K562 (cell line): ENCODE measurements around the gene SAPCD1. TPM values are rescaled to one million over a fixed set of nuclear protein-coding genes. Genes with fewer than 3 reads are reported as not detected.

Experiments
- CREM ChIP-seq: IDR thresholded peaks from 2 replicates; pipeline ENCODE4 v1.6.1; 2014; ENCODE audit warnings: antibody characterized with exemption, low read depth
- ELF4 ChIP-seq: fragments of 450-650 bp; formaldehyde crosslinking; IDR thresholded peaks from 2 replicates; pipeline ENCODE4 v1.4.0; 2022; ENCODE audit warnings: missing genetic modification characterization
- ETV6 ChIP-seq, 3 experiments: fragments of 150-350 bp in 1 of 3; sonication (generic) in 1 of 3; formaldehyde crosslinking in 1 of 3; IDR thresholded peaks; 2 replicates each; pipeline versions ENCODE4 v1.6.1 to v1.8.0; 2014 to 2022; ENCODE audit warnings: borderline replicate concordance in 2 of 3, low read depth in 2 of 3, antibody characterized with exemption in 1 of 3, low read length in 1 of 3, mild to moderate bottlenecking in 1 of 3, missing genetic modification reagents in 1 of 3
- HDAC3 ChIP-seq: fragments of 450-650 bp; IDR thresholded peaks from 2 replicates; pipeline ENCODE4 v1.6.1; 2018; ENCODE audit warnings: borderline replicate concordance, mild to moderate bottlenecking, moderate library complexity; ENCODE audit not compliant: partially characterized antibody
- KDM4B ChIP-seq, 2 experiments: fragments of 450-650 bp in 1 of 2; sonication (generic) in 1 of 2; IDR thresholded peaks; 2 replicates each; pipeline ENCODE4 v1.6.1; 2016 to 2017; ENCODE audit warnings: borderline replicate concordance in 2 of 2, antibody characterized with exemption in 1 of 2, low read depth in 1 of 2, mild to moderate bottlenecking in 1 of 2
- LARP7 ChIP-seq: fragments of 450-650 bp; IDR thresholded peaks from 2 replicates; pipeline ENCODE4 v1.6.1; 2016
- MAFG ChIP-seq: fragments of 450-650 bp; conservative IDR thresholded peaks from 2 replicates; pipeline ENCODE4 v1.6.1; 2016; ENCODE audit warnings: missing genetic modification characterization, missing compliant biosample characterization
- MECOM ChIP-seq: fragments of 250-450 bp; sonication (Bioruptor Pico); IDR thresholded peaks from 2 replicates; pipeline ENCODE4 v1.8.0; 2022; ENCODE audit warnings: inconsistent platforms
- RFX5 ChIP-seq: IDR thresholded peaks from 2 replicates; pipeline ENCODE4 v1.6.1; 2011; ENCODE audit warnings: low read depth, mild to moderate bottlenecking, improper control_type of control experiment, low read length
- SMARCB1 ChIP-seq: IDR thresholded peaks from 2 replicates; pipeline ENCODE4 v1.6.1; 2011; ENCODE audit warnings: improper control_type of control experiment, low read depth; ENCODE audit not compliant: insufficient read length
- TFAM ChIP-seq: fragments of 250-450 bp; sonication (Bioruptor Pico); conservative IDR thresholded peaks from 2 replicates; pipeline ENCODE4 v1.5.0; 2021; ENCODE audit warnings: mild to moderate bottlenecking, moderate library complexity
- ZNF175 ChIP-seq: fragments of 200-800 bp; sonication (Bioruptor generic); IDR thresholded peaks from 2 replicates; pipeline ENCODE4 v1.6.1; 2016; ENCODE audit warnings: low read depth, mild to moderate bottlenecking, missing genetic modification characterization, missing compliant biosample characterization
- ZNF197 ChIP-seq: fragments of 200-800 bp; sonication (Bioruptor generic); IDR thresholded peaks from 2 replicates; pipeline ENCODE4 v1.6.1; 2016; ENCODE audit warnings: low read depth, missing genetic modification characterization, missing compliant biosample characterization
- ZNF436 ChIP-seq: fragments of 250-450, 450-650 bp; sonication (Bioruptor Pico); formaldehyde crosslinking; IDR thresholded peaks from 2 replicates; pipeline ENCODE4 v1.7.0; 2020; ENCODE audit warnings: mild to moderate bottlenecking
- ZNF780A ChIP-seq: fragments of 250-450 bp; sonication (Bioruptor Pico); IDR thresholded peaks from 2 replicates; pipeline ENCODE4 v1.5.0; 2021; ENCODE audit warnings: mild to moderate bottlenecking
- polyA plus RNA-seq, 8 experiments: library from polyadenylated mRNA; depleted of rRNA in 4 of 8; stranded (reverse) in 5 of 8; unstranded in 3 of 8; fragments of >200 nt; fragmentation: Nextera tagmentation in 2 of 8; fragmentation: Illumina TruSeq in 1 of 8; extraction: Ambion mirVana in 2 of 8; extraction: Trizol in 1 of 8; gene quantifications; 2 replicates each; pipeline versions ENCODE4 v1.2.1 to v1.2.3, GENCODE V29; 2011 to 2014; ENCODE audit warnings: inconsistent platforms in 1 of 8, missing spikeins in 1 of 8
- total RNA-seq, 7 experiments: library from RNA; depleted of rRNA in 6 of 7; stranded (reverse); fragments of >200 nt in 6 of 7; fragmentation: Illumina TruSeq in 2 of 7; extraction: Trizol in 2 of 7; gene quantifications; 2 replicates each; pipeline versions ENCODE4 v1.2.1 to v1.2.3, GENCODE V29; 2011 to 2021; ENCODE audit warnings: low replicate concordance in 1 of 7
- TF ChIP-seq, protein P1 (sequence below): fragments of 450-650 bp; formaldehyde crosslinking; IDR thresholded peaks from 2 replicates; pipeline ENCODE4 v1.4.0; 2022; ENCODE audit warnings: mild to moderate bottlenecking, moderate library complexity
- TF ChIP-seq, protein P2 (sequence below): sonication (generic); formaldehyde crosslinking; IDR thresholded peaks from 2 replicates; pipeline ENCODE4 v1.8.1; 2022; ENCODE audit warnings: missing genetic modification reagents
- TF ChIP-seq, protein P3 (sequence below): fragments of 450-650 bp; formaldehyde crosslinking; IDR thresholded peaks from 2 replicates; pipeline ENCODE4 v1.4.0; 2022; ENCODE audit warnings: missing genetic modification characterization
- TF ChIP-seq, protein P4 (sequence below): sonication (generic); formaldehyde crosslinking; IDR thresholded peaks from 2 replicates; pipeline ENCODE4 v1.9.0; 2022; ENCODE audit warnings: mild to moderate bottlenecking, missing genetic modification reagents
- TF ChIP-seq, protein P5 (sequence below): fragments of 450-650 bp; formaldehyde crosslinking; IDR thresholded peaks from 2 replicates; pipeline ENCODE4 v1.4.0; 2020; ENCODE audit warnings: mild to moderate bottlenecking, moderate library complexity

Gene SAPCD1
- total and polyA plus RNA-seq, 9 of the 15 experiments (the other 6 are each of a cell fraction or from before 2014, with no cell fraction given) = 2.6 to 30.2 (median 7.4) TPM

DNA sequence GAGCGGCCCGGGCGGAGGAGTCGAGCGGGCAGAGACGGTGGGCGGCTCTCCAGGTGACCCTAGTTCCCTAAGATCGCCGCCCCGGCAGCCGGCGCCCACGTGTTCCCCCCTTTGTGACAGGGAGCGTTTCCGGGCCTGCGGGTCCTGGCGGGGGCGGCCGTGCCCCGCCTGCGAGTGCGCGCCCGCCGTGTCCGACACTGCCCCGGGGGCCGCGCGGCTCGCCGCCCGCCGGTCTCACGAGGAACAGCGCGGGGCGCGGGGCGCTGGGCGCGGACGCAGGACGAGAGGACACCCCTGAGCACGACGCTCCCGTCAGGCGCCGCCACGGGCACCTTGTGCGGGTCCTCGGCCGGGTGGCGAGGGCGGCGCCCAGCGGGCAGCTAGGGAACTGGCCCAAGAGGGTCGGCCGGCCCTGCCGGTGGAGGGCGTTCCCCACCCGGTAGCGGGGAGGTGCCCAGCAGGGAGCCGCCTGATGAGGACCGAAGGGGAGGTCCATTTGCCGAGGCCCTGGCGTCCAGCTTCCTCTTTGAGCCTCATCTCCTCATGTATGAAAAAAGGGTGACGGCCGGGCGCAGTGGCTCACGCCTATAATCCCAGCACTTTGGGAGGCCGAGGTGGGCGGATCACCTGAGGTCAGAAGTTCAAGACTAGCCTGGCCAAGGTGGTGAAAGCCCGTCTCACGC lies 33.3 kb downstream of the SAPCD1 start, which contains the start of gene VARS1 (continued):
- TF ChIP-seq, protein P1, sequence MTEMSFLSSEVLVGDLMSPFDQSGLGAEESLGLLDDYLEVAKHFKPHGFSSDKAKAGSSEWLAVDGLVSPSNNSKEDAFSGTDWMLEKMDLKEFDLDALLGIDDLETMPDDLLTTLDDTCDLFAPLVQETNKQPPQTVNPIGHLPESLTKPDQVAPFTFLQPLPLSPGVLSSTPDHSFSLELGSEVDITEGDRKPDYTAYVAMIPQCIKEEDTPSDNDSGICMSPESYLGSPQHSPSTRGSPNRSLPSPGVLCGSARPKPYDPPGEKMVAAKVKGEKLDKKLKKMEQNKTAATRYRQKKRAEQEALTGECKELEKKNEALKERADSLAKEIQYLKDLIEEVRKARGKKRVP (CRISPR knock-in tag) = no peak; the same call in 1 of the 2 replicates
- TF ChIP-seq KDM4B (IDR thresholded peaks at IDR 0.05; ENCODE audit: borderline replicate concordance in 2 of 2, low read depth in 1 of 2) (0 out of 4 replicates have a peak, but pooled peaks of 1 of the 2 experiments have one; percentile 47), LARP7 (no peak), TFAM (no peak), ZNF197 (peak; percentile 89; the same call in 1 of the 2 replicates), MAFG (tag) (no peak), ZNF175 (peak; percentile 85), ZNF780A (no peak), HDAC3 (no peak), SMARCB1 (no peak), MECOM (CRISPR knock-in tag) (no peak; the same call in 1 of the 2 replicates), ETV6 (IDR thresholded peaks at IDR 0.05; ENCODE audit: borderline replicate concordance in 1 of 2, low read depth in 2 of 2, low read length in 1 of 2) (0 out of 4 replicates have a peak, but pooled peaks of 1 of the 2 experiments have one; percentile 35), ETV6 (CRISPR knock-in tag; IDR thresholded peaks at IDR 0.05; ENCODE audit: borderline replicate concordance) (no peak), ELF4 (CRISPR knock-in tag) (no peak), RFX5 (no peak), ZNF436 (CRISPR knock-in tag) (peak; percentile 65), CREM (peak; percentile 70)
- TF ChIP-seq, protein P2, sequence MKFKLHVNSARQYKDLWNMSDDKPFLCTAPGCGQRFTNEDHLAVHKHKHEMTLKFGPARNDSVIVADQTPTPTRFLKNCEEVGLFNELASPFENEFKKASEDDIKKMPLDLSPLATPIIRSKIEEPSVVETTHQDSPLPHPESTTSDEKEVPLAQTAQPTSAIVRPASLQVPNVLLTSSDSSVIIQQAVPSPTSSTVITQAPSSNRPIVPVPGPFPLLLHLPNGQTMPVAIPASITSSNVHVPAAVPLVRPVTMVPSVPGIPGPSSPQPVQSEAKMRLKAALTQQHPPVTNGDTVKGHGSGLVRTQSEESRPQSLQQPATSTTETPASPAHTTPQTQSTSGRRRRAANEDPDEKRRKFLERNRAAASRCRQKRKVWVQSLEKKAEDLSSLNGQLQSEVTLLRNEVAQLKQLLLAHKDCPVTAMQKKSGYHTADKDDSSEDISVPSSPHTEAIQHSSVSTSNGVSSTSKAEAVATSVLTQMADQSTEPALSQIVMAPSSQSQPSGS (CRISPR knock-in tag) = peak; percentile 76; the same call in 1 of the 2 replicates
- TF ChIP-seq, protein P3, sequence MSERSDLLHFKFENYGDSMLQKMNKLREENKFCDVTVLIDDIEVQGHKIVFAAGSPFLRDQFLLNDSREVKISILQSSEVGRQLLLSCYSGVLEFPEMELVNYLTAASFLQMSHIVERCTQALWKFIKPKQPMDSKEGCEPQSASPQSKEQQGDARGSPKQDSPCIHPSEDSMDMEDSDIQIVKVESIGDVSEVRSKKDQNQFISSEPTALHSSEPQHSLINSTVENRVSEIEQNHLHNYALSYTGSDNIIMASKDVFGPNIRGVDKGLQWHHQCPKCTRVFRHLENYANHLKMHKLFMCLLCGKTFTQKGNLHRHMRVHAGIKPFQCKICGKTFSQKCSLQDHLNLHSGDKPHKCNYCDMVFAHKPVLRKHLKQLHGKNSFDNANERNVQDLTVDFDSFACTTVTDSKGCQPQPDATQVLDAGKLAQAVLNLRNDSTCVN (CRISPR knock-in tag) = no peak; the same call in 1 of the 2 replicates
- TF ChIP-seq, protein P4, sequence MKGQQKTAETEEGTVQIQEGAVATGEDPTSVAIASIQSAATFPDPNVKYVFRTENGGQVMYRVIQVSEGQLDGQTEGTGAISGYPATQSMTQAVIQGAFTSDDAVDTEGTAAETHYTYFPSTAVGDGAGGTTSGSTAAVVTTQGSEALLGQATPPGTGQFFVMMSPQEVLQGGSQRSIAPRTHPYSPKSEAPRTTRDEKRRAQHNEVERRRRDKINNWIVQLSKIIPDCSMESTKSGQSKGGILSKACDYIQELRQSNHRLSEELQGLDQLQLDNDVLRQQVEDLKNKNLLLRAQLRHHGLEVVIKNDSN = peak; percentile 86
- TF ChIP-seq, protein P5, sequence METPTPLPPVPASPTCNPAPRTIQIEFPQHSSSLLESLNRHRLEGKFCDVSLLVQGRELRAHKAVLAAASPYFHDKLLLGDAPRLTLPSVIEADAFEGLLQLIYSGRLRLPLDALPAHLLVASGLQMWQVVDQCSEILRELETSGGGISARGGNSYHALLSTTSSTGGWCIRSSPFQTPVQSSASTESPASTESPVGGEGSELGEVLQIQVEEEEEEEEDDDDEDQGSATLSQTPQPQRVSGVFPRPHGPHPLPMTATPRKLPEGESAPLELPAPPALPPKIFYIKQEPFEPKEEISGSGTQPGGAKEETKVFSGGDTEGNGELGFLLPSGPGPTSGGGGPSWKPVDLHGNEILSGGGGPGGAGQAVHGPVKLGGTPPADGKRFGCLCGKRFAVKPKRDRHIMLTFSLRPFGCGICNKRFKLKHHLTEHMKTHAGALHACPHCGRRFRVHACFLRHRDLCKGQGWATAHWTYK (CRISPR knock-in tag) = peak; percentile 95
